GM23248 (cell line): ENCODE measurements around the gene DRAXIN. TPM values are rescaled to one million over a fixed set of nuclear protein-coding genes. Genes with fewer than 3 reads are reported as not detected.
A peak's percentile ranks its signal among the peaks of the same experiment; 100 is the strongest.

ENCODE experiments used
- DNase-seq: peaks from one replicate; pipeline ENCODE4 v3.0.0-alpha.2; 2015
- H2AFZ ChIP-seq: fragments of 200-600 bp; sonication (generic); 2 replicates; pipeline ENCODE4 v1.6.1; 2016; ENCODE audit warnings: antibody characterized with exemption
- H3F3A ChIP-seq: fragments of 200-600 bp; sonication (generic); 2 replicates; pipeline ENCODE4 v1.6.1; 2016; ENCODE audit warnings: mild to moderate bottlenecking, antibody characterized with exemption, mixed run types; ENCODE audit not compliant: insufficient read depth
- H3K27ac ChIP-seq: fragments of 200-600 bp; sonication (generic); 2 replicates; pipeline ENCODE4 v1.5.1; 2016; ENCODE audit warnings: mild to moderate bottlenecking
- H3K27me3 ChIP-seq: fragments of 200-600 bp; sonication (generic); replicated peaks from 2 replicates; pipeline ENCODE4 v1.6.1; 2016; ENCODE audit warnings: mild to moderate bottlenecking; ENCODE audit not compliant: insufficient read depth
- H3K36me3 ChIP-seq: fragments of 200-600 bp; sonication (generic); 2 replicates; pipeline ENCODE4 v1.6.1; 2016; ENCODE audit warnings: low read depth, mild to moderate bottlenecking
- H3K4me1 ChIP-seq: fragments of 200-600 bp; sonication (generic); 2 replicates; pipeline ENCODE4 v1.6.1; 2016; ENCODE audit warnings: mild to moderate bottlenecking; ENCODE audit not compliant: insufficient read depth
- H3K4me2 ChIP-seq: fragments of 200-600 bp; sonication (generic); one replicate; pipeline ENCODE4 v1.6.1; 2016; ENCODE audit warnings: mild to moderate bottlenecking; ENCODE audit not compliant: unreplicated experiment
- H3K4me3 ChIP-seq: fragments of 200-600 bp; sonication (generic); 2 replicates; pipeline ENCODE4 v1.5.1; 2016; ENCODE audit warnings: mild to moderate bottlenecking
- H3K79me2 ChIP-seq: fragments of 200-600 bp; sonication (generic); 2 replicates; pipeline ENCODE4 v1.6.1; 2016; ENCODE audit warnings: mild to moderate bottlenecking; ENCODE audit not compliant: insufficient read depth
- H3K9ac ChIP-seq: fragments of 200-600 bp; sonication (generic); 2 replicates; pipeline ENCODE4 v1.6.1; 2016; ENCODE audit warnings: mild to moderate bottlenecking
- H3K9me2 ChIP-seq: fragments of 200-600 bp; sonication (generic); 2 replicates; pipeline ENCODE4 v1.6.1; 2016; ENCODE audit warnings: mixed run types, mild to moderate bottlenecking, moderate library complexity; ENCODE audit not compliant: insufficient read depth
- H3K9me3 ChIP-seq: fragments of 200-600 bp; sonication (generic); one replicate; pipeline ENCODE4 v1.6.1; 2017; ENCODE audit warnings: low read depth
- H4K20me1 ChIP-seq: fragments of 200-600 bp; sonication (generic); 2 replicates; pipeline ENCODE4 v1.6.0; 2016; ENCODE audit not compliant: insufficient read depth
- EZH2 ChIP-seq: fragments of 200-600 bp; sonication (generic); IDR thresholded peaks from 2 replicates; pipeline ENCODE4 v1.6.1; 2018; ENCODE audit warnings: antibody characterized with exemption, mild to moderate bottlenecking; ENCODE audit not compliant: insufficient read depth, poor library complexity, severe bottlenecking
- EZH2phosphoT487 ChIP-seq: fragments of 200-600 bp; sonication (generic); IDR thresholded peaks from 2 replicates; pipeline ENCODE4 v1.6.1; 2018; ENCODE audit warnings: antibody characterized with exemption, moderate library complexity, mild to moderate bottlenecking, low read depth; ENCODE audit not compliant: insufficient read depth
- WGBS, 2 experiments: methylation state at CpG; one replicate each; pipeline ENCODE4 v1.1.6; 2015 to 2017; ENCODE audit warnings: low lambda C conversion rate in 2 of 2, low coverage in 1 of 2; ENCODE audit errors: missing lambda C conversion rate in 2 of 2; 5-methylcytosine and 5-hydroxymethylcytosine counted together
- in situ Hi-C: fragments of 300-500 bp; cut with MboI; formaldehyde crosslinking; loops from 2 replicates; pipeline ENCODE4 v1.15.0; 2020
- polyA plus RNA-seq: library from polyadenylated mRNA; unstranded; fragments of >200 nt; fragmentation: Nextera tagmentation; extraction: Ambion mirVana; gene quantifications from 2 replicates; pipeline ENCODE4 v1.2.1, GENCODE V29; 2016
- total RNA-seq: library from RNA; depleted of rRNA; stranded (reverse); fragments of >200 nt; shearing (Covaris generic); gene quantifications from 2 replicates; pipeline ENCODE4 v1.2.3, GENCODE V29; 2014

DRAXIN gene
- total and polyA plus RNA-seq, 2 experiments from 2014 or later, result 0.06 to 0.11 TPM

GRCh38 chr1:11654137-11654938, 37.2 kb upstream of the DRAXIN start, which contains the start of the genes FBXO2 and FBXO44:
Gene FBXO2 (minus strand): TSS chr1:11654429. CDS start chr1:11654340, 89 bp downstream.
Gene FBXO44 (plus strand): TSS chr1:11654877. CDS start chr1:11655836, 959 bp downstream.
- Histone ChIP-seq H3K4me1 (no peaks in the 10 kb centered on the region), H3K4me2 (peak within 1 kb of the TSS; percentile 70), H3K9ac (peak within 1 kb of the TSS; percentile 75), H3K36me3 (no peaks in the 10 kb centered on the region; the same call in 1 of the 2 replicates), H3F3A (no peaks in the 10 kb centered on the region), H3K27ac (no peak within 1 kb of the TSS), H3K4me3 (peak within 1 kb of the TSS; percentile 61), H3K9me2 (no peaks in the 10 kb centered on the region), H3K79me2 (no peaks in the 10 kb centered on the region), H2AFZ (peak within 1 kb of the TSS; percentile 60), H3K9me3 (no peaks in the 10 kb centered on the region), H4K20me1 (no peaks in the 10 kb centered on the region), H3K27me3 (no peaks in the 10 kb centered on the region)
- in situ Hi-C loops, result no loop called here
- 7 to 8% methylated on average over 60 to 90 of the region's 94 CpGs for WGBS, 2 experiments
- DNase-seq, result peak; percentile 65
- no peak for TF ChIP-seq EZH2
- no peak for TF ChIP-seq EZH2phosphoT487

DNA sequence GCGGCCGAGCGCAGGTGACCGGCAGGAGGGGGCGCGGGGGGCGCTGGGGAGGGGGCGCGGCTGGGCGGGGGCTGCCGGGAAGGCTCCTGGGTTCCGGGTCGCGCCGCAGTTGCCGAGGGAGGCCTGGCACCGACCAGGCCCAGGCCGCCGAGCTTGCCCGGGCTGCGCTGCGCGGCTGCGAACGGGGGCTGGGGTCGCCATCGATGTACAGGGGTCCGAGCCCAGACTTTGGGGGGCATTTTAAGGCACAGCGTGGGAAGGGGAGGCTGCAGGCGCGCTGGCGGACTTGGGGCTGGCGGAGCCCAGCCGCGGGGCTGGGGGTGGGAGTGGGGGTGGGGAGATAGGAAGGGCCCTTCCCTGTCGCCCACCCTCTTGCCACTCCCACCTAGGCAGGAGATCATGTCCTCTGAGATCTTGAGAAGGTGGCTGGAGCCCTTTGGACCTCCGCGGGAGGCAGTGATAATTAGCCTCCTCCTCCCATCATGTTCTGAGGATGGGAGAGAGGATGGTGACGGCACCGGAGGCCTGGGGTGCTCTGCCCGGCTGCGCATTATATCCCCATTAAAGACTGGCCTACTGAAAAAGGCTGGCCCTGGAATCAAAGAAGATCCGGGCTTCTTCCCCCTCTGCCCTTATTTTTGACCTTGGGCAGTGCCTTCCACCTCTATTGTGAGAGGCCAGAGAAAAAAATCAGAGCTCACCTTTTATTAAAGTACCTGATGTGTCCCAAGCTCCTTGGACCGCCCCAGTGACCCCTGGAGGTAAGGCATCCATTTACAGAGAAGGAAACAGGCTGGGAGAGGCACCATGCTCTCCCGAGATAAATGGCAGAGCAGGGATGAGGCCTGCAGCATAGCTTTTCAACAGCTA, 36.3 kb upstream of the DRAXIN start:
- Histone ChIP-seq H3K4me3 (peak overlapping the region; percentile 61), H3K4me1 (no peaks in the 10 kb centered on the region), H3K9ac (peak overlapping the region; percentile 75), H3K79me2 (no peaks in the 10 kb centered on the region), H3K4me2 (peak overlapping the region; percentile 70), H3K9me3 (no peaks in the 10 kb centered on the region), H3F3A (no peaks in the 10 kb centered on the region), H4K20me1 (no peaks in the 10 kb centered on the region), H3K36me3 (no peaks in the 10 kb centered on the region; the same call in 1 of the 2 replicates), H3K27ac (no peak overlapping the region), H3K9me2 (no peaks in the 10 kb centered on the region), H2AFZ (peak overlapping the region; percentile 60; the same call in 1 of the 2 replicates), H3K27me3 (no peaks in the 10 kb centered on the region)
- no peak for DNase-seq
- no peak for TF ChIP-seq EZH2
- no peak for TF ChIP-seq EZH2phosphoT487
- in situ Hi-C loops, result loop anchor here (5.0 kb wide), 1 partner anchor 62 kb away; no protein-coding TSS in a partner anchor
- 9 to 18% methylated on average over 20 to 45 of the region's 45 CpGs for WGBS, 2 experiments

- 77 to 80% methylated on average over 6 of the region's 6 CpGs for WGBS, 2 experiments
- Histone ChIP-seq H3K79me2 (no peaks in the 10 kb centered on the region), H2AFZ (no peak overlapping the region), H4K20me1 (no peaks in the 10 kb centered on the region), H3K9ac (no peak overlapping the region), H3K4me2 (no peak overlapping the region), H3K4me1 (no peaks in the 10 kb centered on the region), H3K9me2 (no peaks in the 10 kb centered on the region), H3F3A (no peaks in the 10 kb centered on the region), H3K36me3 (no peaks in the 10 kb centered on the region; the same call in 1 of the 2 replicates), H3K27ac (no peak overlapping the region), H3K9me3 (no peaks in the 10 kb centered on the region), H3K4me3 (no peak overlapping the region), H3K27me3 (no peaks in the 10 kb centered on the region)
- no peak for DNase-seq
- in situ Hi-C loops, result loop anchor here (5.0 kb wide), 1 partner anchor 60 kb away; no protein-coding TSS in a partner anchor
- TF ChIP-seq EZH2 (no peak), EZH2phosphoT487 (no peak)
These were observed 33.9 kb upstream of the DRAXIN start for GRCh38 chr1:11657654-11658053.

- no peaks in the 10 kb centered on the region; the same call in 1 of the 2 replicates for H3K36me3 ChIP-seq
- no peaks in the 10 kb centered on the region for H3K9me3 ChIP-seq
- H3K27me3 ChIP-seq, result no peaks in the 10 kb centered on the region
- WGBS, 2 experiments, result 89% methylated on average over 19 to 23 of the region's 23 CpGs
- no peaks in the 10 kb centered on the region for H3F3A ChIP-seq
- TF ChIP-seq EZH2phosphoT487 (no peak), EZH2 (no peak)
- H3K79me2 ChIP-seq, result no peaks in the 10 kb centered on the region
- H3K4me1 ChIP-seq, result no peaks in the 10 kb centered on the region
- H2AFZ ChIP-seq, result no peak overlapping the region
- H4K20me1 ChIP-seq, result no peaks in the 10 kb centered on the region
- H3K4me2 ChIP-seq, result no peak overlapping the region
- in situ Hi-C loops, result loop anchor here (5.0 kb wide), 1 partner anchor 59 kb away; no protein-coding TSS in a partner anchor
- H3K9me2 ChIP-seq, result no peaks in the 10 kb centered on the region
- no peak overlapping the region for H3K4me3 ChIP-seq
- DNase-seq, result no peak
- H3K9ac ChIP-seq, result no peak overlapping the region
- no peak overlapping the region for H3K27ac ChIP-seq
These were observed 33.0 kb upstream of the DRAXIN start for GRCh38 chr1:11658542-11658941.
